Measurements from ENCODE around the gene PSPN.
"Not testable (repeated sequence)": the region's sequence is repeated elsewhere in the genome, so short reads cannot be mapped to it uniquely, and the experiment has no call there.

PSPN gene

GRCh38 chr19:6402837-6403608 is 27.3 kb upstream of the PSPN start:
- no peaks in the 10 kb centered on the region for H3K9me3 ChIP-seq
- H4K20me1 ChIP-seq, result no peaks in the 10 kb centered on the region
- H3K27ac ChIP-seq, result no peak overlapping the region
- H3K4me3 ChIP-seq, result no peak overlapping the region
- H3K27me3 ChIP-seq, result no peaks in the 10 kb centered on the region
- H3K36me3 ChIP-seq, result no peaks in the 10 kb centered on the region
- no peak overlapping the region for H3K9ac ChIP-seq
- peak overlapping the region; percentile 20; the same call in 1 of the 2 replicates for H3K4me2 ChIP-seq
- H3K4me1 ChIP-seq, result peaks cover 10% of the 10 kb centered on the region; the same call in 1 of the 2 replicates
- no peak for TF ChIP-seq Cebpa-rat (IDR thresholded peaks at IDR 0.05)

- no peaks in the 10 kb centered on the region for H4K20me1 ChIP-seq
- peaks cover 10% of the 10 kb centered on the region; the same call in 1 of the 2 replicates for H3K4me1 ChIP-seq
- H3K4me3 ChIP-seq, result no peak overlapping the region
- H3K36me3 ChIP-seq, result no peaks in the 10 kb centered on the region
- no peaks in the 10 kb centered on the region for H3K9me3 ChIP-seq
- H3K4me2 ChIP-seq, result peak overlapping the region; percentile 20; the same call in 1 of the 2 replicates
- no peak overlapping the region for H3K9ac ChIP-seq
- H3K27me3 ChIP-seq, result no peaks in the 10 kb centered on the region
- TF ChIP-seq Cebpa-rat (IDR thresholded peaks at IDR 0.05), result no peak
- no peak overlapping the region for H3K27ac ChIP-seq
Observed at GRCh38 chr19:6402058-6402457, 26.3 kb upstream of the PSPN start.

- H3K9ac ChIP-seq, H3K4me2 ChIP-seq, H3K9me3 ChIP-seq, H3K27me3 ChIP-seq, H3K4me1 ChIP-seq, H3K36me3 ChIP-seq, H4K20me1 ChIP-seq, H3K4me3 ChIP-seq, H3K27ac ChIP-seq: not testable (repeated sequence)
Observed at GRCh38 chr19:6400062-6400944, 24.6 kb upstream of the PSPN start.

- H4K20me1 ChIP-seq, result peaks cover 3% of the 10 kb centered on the region; the same call in 1 of the 2 replicates
- no peak overlapping the region for H3K27ac ChIP-seq
- H3K4me1 ChIP-seq, result peaks cover 25% of the 10 kb centered on the region
- H3K27me3 ChIP-seq, result no peaks in the 10 kb centered on the region
- H3K9ac ChIP-seq, result no peak overlapping the region
- no peaks in the 10 kb centered on the region for H3K9me3 ChIP-seq
- H3K4me2 ChIP-seq, result no peak overlapping the region
- H3K4me3 ChIP-seq, result no peak overlapping the region
- peaks cover 6% of the 10 kb centered on the region for H3K36me3 ChIP-seq
- no peak for TF ChIP-seq Cebpa-rat (IDR thresholded peaks at IDR 0.05)
Observed at GRCh38 chr19:6396305-6396704, 20.6 kb upstream of the PSPN start.

- H3K36me3 ChIP-seq, result peaks cover 20% of the 10 kb centered on the region
- no peak overlapping the region for H3K27ac ChIP-seq
- H3K9me3 ChIP-seq, result no peaks in the 10 kb centered on the region
- peaks cover 30% of the 10 kb centered on the region for H3K4me1 ChIP-seq
- no peak overlapping the region for H3K4me2 ChIP-seq
- H3K9ac ChIP-seq, result no peak overlapping the region
- TF ChIP-seq Cebpa-rat (IDR thresholded peaks at IDR 0.05), result no peak
- H3K27me3 ChIP-seq, result no peaks in the 10 kb centered on the region
- H3K4me3 ChIP-seq, result no peak overlapping the region
- H4K20me1 ChIP-seq, result peaks cover 8% of the 10 kb centered on the region; the same call in 1 of the 2 replicates
Observed at GRCh38 chr19:6394831-6395230, 19.1 kb upstream of the PSPN start.

GRCh38 chr19:6393983-6394412 is 18.3 kb upstream of the PSPN start:
- Histone ChIP-seq H3K9me3 (no peaks in the 10 kb centered on the region), H3K9ac (peak overlapping the region; percentile 89), H3K36me3 (peaks cover 28% of the 10 kb centered on the region), H3K27ac (peak overlapping the region; percentile 88), H3K4me3 (peak overlapping the region; percentile 94), H4K20me1 (peaks cover 8% of the 10 kb centered on the region; the same call in 1 of the 2 replicates), H3K4me1 (peaks cover 30% of the 10 kb centered on the region), H3K4me2 (peak overlapping the region; percentile 99), H3K27me3 (no peaks in the 10 kb centered on the region)
- TF ChIP-seq Cebpa-rat (IDR thresholded peaks at IDR 0.05), result no peak

- H3K9me3 ChIP-seq, result no peaks in the 10 kb centered on the region
- peaks cover 30% of the 10 kb centered on the region for H3K4me1 ChIP-seq
- peak within 1 kb of the TSS; percentile 89 for H3K9ac ChIP-seq
- H3K27ac ChIP-seq, result peak within 1 kb of the TSS; percentile 88
- peak within 1 kb of the TSS; percentile 94 for H3K4me3 ChIP-seq
- H4K20me1 ChIP-seq, result peaks cover 8% of the 10 kb centered on the region; the same call in 1 of the 2 replicates
- peak within 1 kb of the TSS; percentile 99 for H3K4me2 ChIP-seq
- H3K36me3 ChIP-seq, result peaks cover 35% of the 10 kb centered on the region
- no peak for TF ChIP-seq Cebpa-rat (IDR thresholded peaks at IDR 0.05)
- H3K27me3 ChIP-seq, result no peaks in the 10 kb centered on the region
Observed at GRCh38 chr19:6393074-6393982, 17.6 kb upstream of the PSPN start, which contains the start of gene GTF2F1. TSS of gene GTF2F1 (minus strand) at chr19:6393164. CDS start at chr19:6392995, 169 bp downstream.

GRCh38 chr19:6392221-6393073 is 16.7 kb upstream of the PSPN start:
- TF ChIP-seq Cebpa-rat (IDR thresholded peaks at IDR 0.05), result no peak
- no peaks in the 10 kb centered on the region for H3K27me3 ChIP-seq
- H3K36me3 ChIP-seq, result peaks cover 44% of the 10 kb centered on the region
- peak overlapping the region; percentile 88 for H3K27ac ChIP-seq
- peak overlapping the region; percentile 89 for H3K9ac ChIP-seq
- H3K9me3 ChIP-seq, result no peaks in the 10 kb centered on the region
- peak overlapping the region; percentile 94 for H3K4me3 ChIP-seq
- peaks cover 30% of the 10 kb centered on the region for H3K4me1 ChIP-seq
- peak overlapping the region; percentile 99 for H3K4me2 ChIP-seq
- peaks cover 8% of the 10 kb centered on the region; the same call in 1 of the 2 replicates for H4K20me1 ChIP-seq

Data from BLaER1 (cell line).